HG03108 (cell line): ENCODE measurements around the gene TMEM200B.
"Not testable (repeated sequence)": the region's sequence is repeated elsewhere in the genome, so short reads cannot be mapped to it uniquely, and the experiment has no call there.

Source experiments
- ATAC-seq: cut with Tn5 transposase; IDR thresholded peaks from one replicate; pipeline ENCODE4 v1.9.1; 2021; ENCODE audit warnings: moderate library complexity; ENCODE audit not compliant: unreplicated experiment

The TMEM200B gene

GRCh38 chr1:29113413-29114117 is 10.1 kb downstream of the TMEM200B start:
- ATAC-seq: no peak

DNA sequence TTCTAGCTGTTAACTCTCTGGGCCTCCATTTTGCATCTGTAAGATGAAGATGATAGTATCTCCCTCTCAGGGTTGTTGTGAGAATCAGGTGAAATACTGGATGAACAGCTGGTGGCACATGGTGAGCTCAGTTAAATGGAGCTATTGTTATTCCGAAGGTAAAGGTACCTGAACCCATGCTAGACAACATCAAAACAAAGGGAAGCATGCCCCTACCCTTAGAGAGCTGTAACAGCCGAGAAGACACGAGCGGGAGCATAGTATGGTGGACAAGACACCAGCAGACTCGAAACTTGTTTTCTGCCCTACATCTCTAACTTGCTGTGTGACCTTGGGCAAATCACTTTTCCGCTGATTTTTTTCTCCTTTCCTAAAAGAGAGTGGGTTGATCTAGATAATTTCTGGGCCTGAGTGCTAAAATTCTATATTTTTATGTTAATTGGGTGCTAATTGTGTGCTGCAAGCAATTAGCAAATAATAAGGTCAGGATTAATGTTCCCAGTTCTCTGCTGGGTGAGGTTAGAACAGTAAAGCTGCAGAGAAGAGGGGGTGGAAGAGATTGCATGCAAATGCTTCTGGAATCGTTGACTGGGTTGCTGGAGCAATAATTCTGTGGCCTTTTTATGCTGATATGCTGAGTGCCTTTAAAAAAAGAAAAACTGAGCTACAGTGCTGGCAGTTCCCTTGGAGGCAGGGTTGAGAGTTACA is 10.8 kb downstream of the TMEM200B start:
- ATAC-seq: no peak

- ATAC-seq: not testable (repeated sequence)
Measured at GRCh38 chr1:29108041-29108440, 15.7 kb downstream of the TMEM200B start.

GRCh38 chr1:29105822-29106221 is 17.9 kb downstream of the TMEM200B start:
- no peak for ATAC-seq

- no peak for ATAC-seq
Measured at GRCh38 chr1:29100487-29100886, 23.2 kb downstream of the TMEM200B start.

DNA sequence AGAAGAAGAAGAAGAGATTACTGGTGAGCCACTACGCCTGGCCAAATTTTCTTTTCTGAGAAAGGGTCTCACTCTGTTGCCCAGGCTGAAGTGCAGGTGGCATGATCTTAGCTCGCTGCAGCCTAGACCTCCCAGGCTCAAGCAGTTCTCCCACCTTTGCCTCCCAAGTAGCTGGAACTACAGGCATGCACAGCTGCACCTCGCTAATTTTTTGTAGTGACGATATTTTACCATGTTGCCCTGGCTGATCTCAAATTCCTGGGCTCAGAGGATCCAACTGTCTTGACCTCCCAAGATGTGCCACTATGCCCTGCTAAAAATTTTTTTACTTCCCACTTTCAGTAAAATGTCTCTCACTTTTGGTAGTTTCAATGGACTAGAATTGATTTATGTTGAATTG is 24.4 kb downstream of the TMEM200B start:
- ATAC-seq: no peak

GRCh38 chr1:29096231-29096886 is 27.3 kb downstream of the TMEM200B start:
- ATAC-seq: no peak

DNA sequence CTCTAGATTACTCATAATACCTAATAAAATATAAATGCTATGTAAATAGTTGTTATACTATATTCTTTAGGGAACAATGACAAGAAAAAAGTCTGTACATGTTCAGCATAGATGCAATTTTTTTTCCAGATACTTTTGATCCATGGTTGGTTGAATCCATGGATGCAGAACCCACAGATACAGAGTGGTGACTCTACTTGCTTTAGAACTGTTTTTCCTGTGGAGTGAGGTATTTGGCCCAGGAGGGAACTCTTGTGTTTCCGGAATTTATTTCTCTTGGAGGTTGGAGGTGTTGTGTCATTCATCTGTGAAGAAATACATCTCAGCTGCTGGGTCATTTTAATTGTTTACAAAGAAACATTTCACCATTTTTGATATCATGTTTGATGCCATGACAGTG is 28.7 kb downstream of the TMEM200B start:
- ATAC-seq: no peak

- ATAC-seq: no peak
Measured at GRCh38 chr1:29094433-29094832, 29.3 kb downstream of the TMEM200B start.

GRCh38 chr1:29092704-29093103 is 31.0 kb downstream of the TMEM200B start:
- ATAC-seq: not testable (repeated sequence)

- ATAC-seq: no peak
Measured at GRCh38 chr1:29090937-29091618, 32.6 kb downstream of the TMEM200B start.

- ATAC-seq: no peak
Measured at GRCh38 chr1:29084196-29084521, 39.5 kb downstream of the TMEM200B start.

- ATAC-seq: no peak
Measured at GRCh38 chr1:29083317-29084195, 40.1 kb downstream of the TMEM200B start.

- no peak for ATAC-seq
Measured at GRCh38 chr1:29082519-29082918, 41.2 kb downstream of the TMEM200B start.

GRCh38 chr1:29081201-29081600 is 42.5 kb downstream of the TMEM200B start:
- no peak for ATAC-seq

- ATAC-seq: not testable (repeated sequence)
Measured at GRCh38 chr1:29079916-29080629, 43.6 kb downstream of the TMEM200B start.

DNA sequence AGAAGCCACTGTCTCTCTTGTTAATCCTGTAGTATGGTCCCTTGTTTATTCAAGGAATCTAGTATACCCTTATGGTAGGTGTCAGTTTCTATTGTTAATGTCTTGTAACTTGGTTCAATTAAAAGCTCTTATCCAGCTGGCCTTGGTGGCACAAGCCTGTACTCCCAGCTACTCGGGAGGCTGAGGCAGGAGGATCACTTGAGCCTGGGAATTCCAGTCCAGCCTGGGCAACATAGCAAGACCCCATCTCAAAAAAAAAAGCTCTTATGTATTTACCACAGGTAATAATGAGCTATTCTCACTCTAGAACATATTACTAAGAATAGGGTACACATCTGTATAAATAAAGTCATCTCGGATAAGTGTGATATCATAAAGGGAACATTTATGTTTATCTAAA is 46.5 kb downstream of the TMEM200B start:
- ATAC-seq: no peak
